Gastroesophageal sphincter (tissue), 3 donors: Measurements from ENCODE around the gene KIAA2012.

Experiments used
- POLR2A ChIP-seq, 2 donors: fragments of 450-650 bp; IDR thresholded peaks; one replicate each; pipeline ENCODE4 v1.6.1; 2017; ENCODE audit warnings: antibody characterized with exemption in 2 of 2, mild to moderate bottlenecking in 2 of 2, moderate library complexity in 1 of 2
- TF ChIP-seq, protein P1 (sequence below), 4 experiments: fragments of 200-600 bp in 2 of 4; fragments of 450-650 bp in 2 of 4; sonication (generic) in 1 of 4; IDR thresholded peaks; one replicate each; pipeline ENCODE4 v1.5.1; 2017 to 2019; ENCODE audit warnings: antibody characterized with exemption in 4 of 4, mild to moderate bottlenecking in 2 of 4, moderate library complexity in 2 of 4

DNA sequence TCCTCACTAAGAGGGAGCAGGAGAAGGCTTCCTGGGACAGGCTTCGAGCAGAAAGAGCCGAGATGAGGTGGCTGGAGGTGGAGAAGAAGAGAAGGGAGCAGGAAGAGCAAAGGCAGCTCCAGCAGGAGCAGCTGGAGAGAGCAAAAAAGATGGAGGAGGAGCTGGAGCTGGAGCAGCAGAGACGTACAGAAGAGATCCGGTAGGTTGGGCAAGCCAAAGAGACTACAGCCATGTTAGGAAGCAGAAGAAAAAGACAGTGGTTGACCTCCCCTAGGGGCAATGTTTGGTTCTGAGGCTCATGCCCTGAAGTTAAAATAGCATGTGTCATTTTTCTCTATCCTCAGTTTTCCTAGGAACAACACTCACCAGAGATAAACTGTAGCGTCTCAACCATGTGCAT, 120.2 kb downstream of the KIAA2012 start:
- TF ChIP-seq, protein P1, sequence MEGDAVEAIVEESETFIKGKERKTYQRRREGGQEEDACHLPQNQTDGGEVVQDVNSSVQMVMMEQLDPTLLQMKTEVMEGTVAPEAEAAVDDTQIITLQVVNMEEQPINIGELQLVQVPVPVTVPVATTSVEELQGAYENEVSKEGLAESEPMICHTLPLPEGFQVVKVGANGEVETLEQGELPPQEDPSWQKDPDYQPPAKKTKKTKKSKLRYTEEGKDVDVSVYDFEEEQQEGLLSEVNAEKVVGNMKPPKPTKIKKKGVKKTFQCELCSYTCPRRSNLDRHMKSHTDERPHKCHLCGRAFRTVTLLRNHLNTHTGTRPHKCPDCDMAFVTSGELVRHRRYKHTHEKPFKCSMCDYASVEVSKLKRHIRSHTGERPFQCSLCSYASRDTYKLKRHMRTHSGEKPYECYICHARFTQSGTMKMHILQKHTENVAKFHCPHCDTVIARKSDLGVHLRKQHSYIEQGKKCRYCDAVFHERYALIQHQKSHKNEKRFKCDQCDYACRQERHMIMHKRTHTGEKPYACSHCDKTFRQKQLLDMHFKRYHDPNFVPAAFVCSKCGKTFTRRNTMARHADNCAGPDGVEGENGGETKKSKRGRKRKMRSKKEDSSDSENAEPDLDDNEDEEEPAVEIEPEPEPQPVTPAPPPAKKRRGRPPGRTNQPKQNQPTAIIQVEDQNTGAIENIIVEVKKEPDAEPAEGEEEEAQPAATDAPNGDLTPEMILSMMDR (IDR thresholded peaks at IDR 0.05) = no peak
- TF ChIP-seq POLR2A (IDR thresholded peaks at IDR 0.05) = no peak
